ENCODE data around the gene MKNK2. TPM values are rescaled to one million over a fixed set of nuclear protein-coding genes. Genes with fewer than 3 reads are reported as not detected.
A peak's percentile ranks its signal among the peaks of the same experiment; 100 is the strongest.
"Not testable (repeated sequence)": the region's sequence is repeated elsewhere in the genome, so short reads cannot be mapped to it uniquely, and the experiment has no call there.

MKNK2 gene
- total and polyA plus RNA-seq, 11 donors = 110 to 318 (median 155) TPM

DNA sequence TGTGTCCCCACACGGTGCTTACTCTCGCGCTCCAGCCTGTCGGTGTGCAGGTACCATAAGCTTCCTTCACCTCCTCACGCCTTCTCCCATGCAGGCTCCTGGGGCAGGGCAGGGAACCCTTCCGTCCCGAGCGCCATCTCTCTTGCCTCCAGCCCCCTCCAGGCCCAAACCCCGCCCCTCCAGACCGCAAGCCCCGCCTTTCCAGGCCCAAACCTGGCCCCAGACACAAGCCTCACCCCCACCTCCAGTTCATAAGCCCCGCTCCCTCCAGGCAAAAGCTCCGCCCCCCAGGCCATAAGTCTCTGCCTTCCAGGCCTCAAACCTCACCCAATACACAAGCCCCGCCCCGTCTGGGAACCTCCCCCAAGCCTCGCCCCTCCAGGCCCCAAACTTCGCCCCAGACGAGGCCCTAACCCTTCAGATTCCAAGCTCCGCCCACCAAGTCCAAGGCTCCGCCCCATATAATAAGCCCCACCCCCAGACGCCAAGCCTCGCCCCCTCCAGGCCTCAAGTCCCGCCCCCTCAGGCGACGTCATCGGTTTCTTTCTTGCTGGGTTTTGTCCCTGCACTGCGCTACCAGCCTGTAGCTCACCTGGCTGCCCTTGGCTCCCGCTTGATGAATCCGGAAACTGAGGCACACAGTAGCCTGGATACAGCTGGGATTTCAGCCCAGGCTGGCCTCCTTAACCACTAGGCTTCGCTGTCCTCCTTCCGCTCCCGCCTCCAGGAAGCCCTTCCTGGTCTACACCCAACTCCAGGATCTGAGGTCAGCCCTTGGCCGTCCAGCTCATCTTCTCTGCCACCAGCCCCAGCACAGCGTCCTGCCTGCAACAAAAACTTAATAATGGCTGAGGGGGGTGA is 16.1 kb downstream of the MKNK2 start:
- H3K36me3 ChIP-seq = peaks cover 0 to 26% (median 20%) of the 10 kb centered on the region in 9 donors
- DNase-seq (peak in 2 of 5 donors; percentile 41 to 73), ATAC-seq (peak in 1 of 4 donors; percentile 0)
- H3K4me1 ChIP-seq = peaks cover 0 to 40% (median 18%) of the 10 kb centered on the region in 12 donors
- no peaks in the 10 kb centered on the region for H3K27me3 ChIP-seq
- 35 to 55% (median 49%) methylated on average over 29 to 34 of the region's 34 CpGs for WGBS, 4 donors
- TF ChIP-seq POLR2A (IDR thresholded peaks at IDR 0.05) (no peak), CTCF (IDR thresholded peaks at IDR 0.05) (no peak)
- intact Hi-C loops (cut with DNase I) = no loop called here
- peak overlapping the region in 1 of 12 donors; percentile 8 for H3K4me3 ChIP-seq
- peak overlapping the region in 1 of 12 donors; percentile 17 for H3K27ac ChIP-seq
- H3K9me3 ChIP-seq = peaks cover 0 to 13% (median 8%) of the 10 kb centered on the region in 12 donors

GRCh38 chr19:2034253-2034652 is 16.8 kb downstream of the MKNK2 start:
- intact Hi-C loops (cut with DNase I); DNase-seq; H3K27me3 ChIP-seq; ATAC-seq: not testable (repeated sequence)
- Histone ChIP-seq H3K36me3 (peaks cover 0 to 19% (median 12%) of the 10 kb centered on the region in 9 donors), H3K9me3 (peaks cover 0 to 13% (median 8%) of the 10 kb centered on the region in 12 donors), H3K4me1 (peaks cover 0 to 43% (median 16%) of the 10 kb centered on the region in 12 donors), H3K27ac (peak overlapping the region in 2 of 12 donors; percentile 17 to 88), H3K4me3 (peak overlapping the region in 1 of 12 donors; percentile 8)
- 93 to 96% (median 94%) methylated on average over 13 to 15 of the region's 15 CpGs for WGBS, 4 donors

DNA sequence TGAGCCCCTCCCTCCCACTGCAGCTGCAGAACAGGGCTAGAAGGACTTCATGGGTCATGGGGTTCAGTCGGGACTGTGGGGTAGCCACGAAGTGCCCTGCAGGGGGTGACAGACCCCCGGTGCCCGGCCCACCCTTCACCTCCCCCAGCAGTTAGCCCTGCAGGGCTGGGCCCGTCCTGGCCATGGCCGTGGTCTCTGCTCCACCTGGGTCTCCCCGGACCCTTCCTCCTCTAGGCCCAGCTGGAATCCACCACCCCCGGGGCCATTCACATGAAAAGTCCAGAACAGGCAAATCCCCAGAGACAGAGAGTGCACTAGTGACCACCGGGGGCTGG is 17.3 kb downstream of the MKNK2 start:
- no peaks in the 10 kb centered on the region for H3K27me3 ChIP-seq
- H3K4me3 ChIP-seq = no peak overlapping the region
- DNase-seq (no peak), ATAC-seq (no peak)
- peaks cover 0 to 46% (median 16%) of the 10 kb centered on the region in 12 donors for H3K4me1 ChIP-seq
- TF ChIP-seq CTCF (IDR thresholded peaks at IDR 0.05) = no peak
- no peak for TF ChIP-seq POLR2A (IDR thresholded peaks at IDR 0.05)
- 71 to 79% (median 74%) methylated on average over 7 to 9 of the region's 9 CpGs for WGBS, 4 donors
- H3K27ac ChIP-seq = peak overlapping the region in 3 of 12 donors; percentile 32 to 94 (median 88)
- intact Hi-C loops (cut with DNase I) = no loop called here
- peaks cover 0 to 13% (median 8%) of the 10 kb centered on the region in 12 donors for H3K9me3 ChIP-seq
- H3K36me3 ChIP-seq = peaks cover 0 to 14% (median 8%) of the 10 kb centered on the region in 9 donors

DNA sequence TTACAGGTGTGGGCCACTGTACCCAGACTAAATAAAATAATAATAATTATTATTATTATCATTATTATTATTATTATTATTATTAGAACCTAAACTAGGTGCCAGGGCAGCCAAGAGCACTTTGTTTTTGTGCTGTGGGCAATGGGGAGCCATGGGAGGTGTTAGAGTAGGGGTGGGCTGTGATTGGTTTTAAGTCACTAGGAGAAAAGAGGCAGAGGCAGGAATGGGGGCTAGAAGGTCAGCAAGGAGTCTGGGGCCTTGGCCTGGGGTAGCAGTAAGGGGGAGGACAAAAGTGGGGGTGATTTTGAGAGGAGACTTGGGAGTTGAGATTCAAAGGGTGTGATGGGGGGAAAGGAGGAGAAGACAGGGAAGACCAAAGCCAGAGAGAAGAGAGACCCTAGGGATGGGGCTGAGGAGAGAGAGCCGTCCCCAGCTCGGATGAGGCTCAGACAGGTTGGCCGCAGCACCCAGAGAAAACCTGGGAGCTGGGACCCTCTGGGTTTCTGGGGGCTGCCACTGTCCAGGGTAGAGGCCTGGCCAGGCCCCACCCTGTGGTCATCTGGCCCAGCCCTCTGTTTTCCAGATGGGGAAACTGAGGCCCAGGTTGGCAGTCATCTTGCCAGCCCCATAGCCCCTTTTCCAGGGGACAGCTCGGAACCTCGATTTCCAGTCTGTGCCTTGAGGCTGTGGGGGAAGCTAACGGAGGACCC is 17.8 kb downstream of the MKNK2 start:
- peak overlapping the region in 1 of 12 donors; percentile 23 for H3K4me3 ChIP-seq
- TF ChIP-seq CTCF (IDR thresholded peaks at IDR 0.05) (no peak), POLR2A (IDR thresholded peaks at IDR 0.05) (no peak)
- intact Hi-C loops (cut with DNase I) = no loop called here
- ATAC-seq (no peak), DNase-seq (no peak)
- peak overlapping the region in 11 of 12 donors; percentile 86 to 98 (median 92) for H3K27ac ChIP-seq
- no peaks in the 10 kb centered on the region for H3K27me3 ChIP-seq
- H3K9me3 ChIP-seq = peaks cover 0 to 13% (median 8%) of the 10 kb centered on the region in 12 donors
- WGBS, 4 donors = 91 to 98% (median 96%) methylated on average over 6 of the region's 6 CpGs
- H3K4me1 ChIP-seq = peaks cover 0 to 52% (median 20%) of the 10 kb centered on the region in 12 donors
- peaks cover 0 to 9% (median 4%) of the 10 kb centered on the region in 9 donors for H3K36me3 ChIP-seq
